ENCODE results near the gene ERRFI1. TPM values are rescaled to one million over a fixed set of nuclear protein-coding genes. Genes with fewer than 3 reads are reported as not detected.

Gene ERRFI1
- total RNA-seq, 2 donors from 2014 or later = 101 to 158 TPM

GRCh38 chr1:7989762-7990428 lies 36.2 kb downstream of the ERRFI1 start:
- H3K9me3 ChIP-seq = no peaks in the 10 kb centered on the region
- TF ChIP-seq CTCF (IDR thresholded peaks at IDR 0.05) = no peak
- no peak overlapping the region for H3K27ac ChIP-seq
- ATAC-seq (ENCODE audit: insufficient number of reproducible peaks, low FRiP score, low read depth) (no peak), DNase-seq (ENCODE audit: low spot score) (no peak)
- H3K4me3 ChIP-seq = no peak overlapping the region
- H3K36me3 ChIP-seq = peaks cover 16% of the 10 kb centered on the region
- no peaks in the 10 kb centered on the region for H3K27me3 ChIP-seq (replicated peaks; ENCODE audit: insufficient read depth)
- peaks cover 0 to 10% of the 10 kb centered on the region in 2 donors for H3K4me1 ChIP-seq (ENCODE audit: control insufficient read depth in 1 of 2, low read depth in 2 of 2)

GRCh38 chr1:7988576-7988975 lies 37.5 kb downstream of the ERRFI1 start:
- no peak overlapping the region for H3K27ac ChIP-seq
- ATAC-seq (ENCODE audit: insufficient number of reproducible peaks, low FRiP score, low read depth) = no peak
- no peak for TF ChIP-seq CTCF (IDR thresholded peaks at IDR 0.05)

GRCh38 chr1:7987528-7987927 lies 38.6 kb downstream of the ERRFI1 start:
- no peak for ATAC-seq (ENCODE audit: insufficient number of reproducible peaks, low FRiP score, low read depth)
- no peak for TF ChIP-seq CTCF (IDR thresholded peaks at IDR 0.05)
- Histone ChIP-seq H3K4me3 (no peak overlapping the region), H3K36me3 (peaks cover 37% of the 10 kb centered on the region), H3K27me3 (replicated peaks; ENCODE audit: insufficient read depth) (no peaks in the 10 kb centered on the region), H3K9me3 (no peaks in the 10 kb centered on the region), H3K4me1 (ENCODE audit: control insufficient read depth in 1 of 2, low read depth in 2 of 2) (peaks cover under 1 to 13% of the 10 kb centered on the region in 2 donors), H3K27ac (no peak overlapping the region)
- no peak for DNase-seq (ENCODE audit: low spot score)

More at GRCh38 chr1:7988576-7988975, 37.5 kb downstream of the ERRFI1 start:
- Histone ChIP-seq H3K9me3 (no peaks in the 10 kb centered on the region), H3K36me3 (peaks cover 29% of the 10 kb centered on the region), H3K27me3 (replicated peaks; ENCODE audit: insufficient read depth) (no peaks in the 10 kb centered on the region), H3K4me3 (no peak overlapping the region), H3K4me1 (ENCODE audit: control insufficient read depth in 1 of 2, low read depth in 2 of 2) (peaks cover 0 to 10% of the 10 kb centered on the region in 2 donors)
- DNase-seq (ENCODE audit: low spot score) = no peak

- Histone ChIP-seq H3K4me3 (no peak overlapping the region), H3K27me3 (replicated peaks; ENCODE audit: insufficient read depth) (no peaks in the 10 kb centered on the region), H3K36me3 (peaks cover 39% of the 10 kb centered on the region), H3K4me1 (ENCODE audit: control insufficient read depth in 1 of 2, low read depth in 2 of 2) (peaks cover 3 to 19% of the 10 kb centered on the region in 2 donors), H3K9me3 (no peaks in the 10 kb centered on the region), H3K27ac (no peak overlapping the region)
- TF ChIP-seq CTCF (IDR thresholded peaks at IDR 0.05) = no peak
- DNase-seq (ENCODE audit: low spot score) (no peak), ATAC-seq (ENCODE audit: insufficient number of reproducible peaks, low FRiP score, low read depth) (no peak)
These were observed 40.1 kb downstream of the ERRFI1 start for GRCh38 chr1:7985851-7986612.

- H3K27me3 ChIP-seq (replicated peaks; ENCODE audit: insufficient read depth) = no peaks in the 10 kb centered on the region
- DNase-seq (ENCODE audit: low spot score) (no peak), ATAC-seq (ENCODE audit: insufficient number of reproducible peaks, low FRiP score, low read depth) (no peak)
- peaks cover 3 to 17% of the 10 kb centered on the region in 2 donors for H3K4me1 ChIP-seq (ENCODE audit: control insufficient read depth in 1 of 2, low read depth in 2 of 2)
- no peak for TF ChIP-seq CTCF (IDR thresholded peaks at IDR 0.05)
- H3K9me3 ChIP-seq = no peaks in the 10 kb centered on the region
- H3K36me3 ChIP-seq = peaks cover 42% of the 10 kb centered on the region
- no peak overlapping the region for H3K4me3 ChIP-seq
- H3K27ac ChIP-seq = no peak overlapping the region
These were observed 41.3 kb downstream of the ERRFI1 start for GRCh38 chr1:7984811-7985210.

All from thoracic aorta (tissue), 2 donors.